Measurements from ENCODE around the gene DCHS1.

DNA sequence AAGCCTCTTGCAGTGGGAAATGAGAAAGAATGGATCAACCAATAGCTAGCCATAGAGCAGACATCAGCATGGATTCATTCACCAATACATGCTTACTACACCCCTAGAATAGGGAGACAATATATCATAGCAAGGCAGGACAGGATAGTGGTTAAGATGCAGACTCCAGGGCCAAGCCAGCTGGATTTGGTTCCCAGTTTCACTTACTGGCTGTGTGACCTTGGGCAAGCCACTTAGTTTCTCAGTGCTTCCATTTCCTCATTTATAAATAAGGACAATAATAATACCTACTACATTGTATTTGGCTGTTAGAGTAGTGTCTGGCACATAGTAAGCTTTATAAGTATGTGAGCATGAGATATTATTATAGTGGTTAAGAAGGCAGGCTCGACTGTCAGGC, 7.1 kb downstream of the DCHS1 start:
- no peak for TF ChIP-seq POLR2AphosphoS5 (IDR thresholded peaks at IDR 0.05)
- TF ChIP-seq, protein P1, sequence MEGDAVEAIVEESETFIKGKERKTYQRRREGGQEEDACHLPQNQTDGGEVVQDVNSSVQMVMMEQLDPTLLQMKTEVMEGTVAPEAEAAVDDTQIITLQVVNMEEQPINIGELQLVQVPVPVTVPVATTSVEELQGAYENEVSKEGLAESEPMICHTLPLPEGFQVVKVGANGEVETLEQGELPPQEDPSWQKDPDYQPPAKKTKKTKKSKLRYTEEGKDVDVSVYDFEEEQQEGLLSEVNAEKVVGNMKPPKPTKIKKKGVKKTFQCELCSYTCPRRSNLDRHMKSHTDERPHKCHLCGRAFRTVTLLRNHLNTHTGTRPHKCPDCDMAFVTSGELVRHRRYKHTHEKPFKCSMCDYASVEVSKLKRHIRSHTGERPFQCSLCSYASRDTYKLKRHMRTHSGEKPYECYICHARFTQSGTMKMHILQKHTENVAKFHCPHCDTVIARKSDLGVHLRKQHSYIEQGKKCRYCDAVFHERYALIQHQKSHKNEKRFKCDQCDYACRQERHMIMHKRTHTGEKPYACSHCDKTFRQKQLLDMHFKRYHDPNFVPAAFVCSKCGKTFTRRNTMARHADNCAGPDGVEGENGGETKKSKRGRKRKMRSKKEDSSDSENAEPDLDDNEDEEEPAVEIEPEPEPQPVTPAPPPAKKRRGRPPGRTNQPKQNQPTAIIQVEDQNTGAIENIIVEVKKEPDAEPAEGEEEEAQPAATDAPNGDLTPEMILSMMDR (IDR thresholded peaks at IDR 0.05): no peak
